Spleen (tissue), 7 donors: ENCODE results near the gene TSSC4.

Experiments
- POLR2A ChIP-seq, 3 donors: fragments of 450-650 bp; IDR thresholded peaks; one replicate each; pipeline ENCODE4 v1.5.1; 2017; ENCODE audit warnings: antibody characterized with exemption in 3 of 3, mild to moderate bottlenecking in 1 of 3
- POLR2AphosphoS5 ChIP-seq, 3 donors: sonication (generic); formaldehyde crosslinking; IDR thresholded peaks; one replicate each; pipeline ENCODE4 v1.5.1; 2017; ENCODE audit warnings: antibody characterized with exemption in 3 of 3
- TF ChIP-seq, protein P1 (sequence below), 11 experiments: fragments of 200-600 bp in 7 of 11; fragments of 450-650 bp in 4 of 11; sonication (generic) in 4 of 11; IDR thresholded peaks in 8 of 11; conservative IDR thresholded peaks in 3 of 11; 1 replicate in 7 of 11; 2 replicates in 4 of 11; pipeline versions ENCODE4 v1.4.0 to v1.8.0; 2016 to 2021; ENCODE audit warnings: antibody characterized with exemption in 11 of 11, inconsistent platforms in 4 of 11, mild to moderate bottlenecking in 1 of 11
- donor health status: DM: no; HTN: no; CAD: no; lungs with moderate emphysema.
- donor health status: DM: no; HTN: no; CAD: no.
- donor health status: DM: no; HTN: no; CAD: no.

DNA sequence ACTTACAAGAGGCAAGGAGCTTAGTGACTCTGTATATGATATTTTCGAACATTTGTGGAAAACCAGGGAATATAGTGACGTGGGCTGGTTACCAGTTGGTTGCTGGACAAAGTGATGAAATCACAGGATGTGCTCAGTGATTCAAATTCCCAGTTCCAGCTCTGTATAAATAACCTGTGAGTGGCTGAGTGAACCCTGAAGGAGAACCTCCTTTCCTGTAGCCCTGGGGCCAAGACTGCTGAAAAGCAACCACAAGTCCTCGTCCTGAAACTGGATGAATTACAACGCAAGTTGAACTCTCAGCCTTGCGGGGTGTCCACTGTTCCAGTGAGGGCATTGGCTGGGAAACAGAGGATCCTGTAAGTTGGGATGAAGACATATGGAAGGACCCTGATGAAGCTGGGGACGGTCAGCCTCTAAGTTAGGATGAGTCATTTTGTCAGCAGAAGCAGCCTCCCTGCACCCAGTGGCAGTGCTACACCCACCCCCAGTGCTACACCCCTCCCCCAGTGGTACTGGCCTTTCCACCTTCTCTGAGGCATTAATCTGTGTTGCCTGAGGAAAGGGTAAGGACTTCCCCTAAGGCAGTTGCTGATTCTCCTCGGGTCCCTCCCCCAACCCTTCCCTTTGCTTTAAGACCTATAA is 45.4 kb upstream of the TSSC4 start:
- TF ChIP-seq, protein P1, sequence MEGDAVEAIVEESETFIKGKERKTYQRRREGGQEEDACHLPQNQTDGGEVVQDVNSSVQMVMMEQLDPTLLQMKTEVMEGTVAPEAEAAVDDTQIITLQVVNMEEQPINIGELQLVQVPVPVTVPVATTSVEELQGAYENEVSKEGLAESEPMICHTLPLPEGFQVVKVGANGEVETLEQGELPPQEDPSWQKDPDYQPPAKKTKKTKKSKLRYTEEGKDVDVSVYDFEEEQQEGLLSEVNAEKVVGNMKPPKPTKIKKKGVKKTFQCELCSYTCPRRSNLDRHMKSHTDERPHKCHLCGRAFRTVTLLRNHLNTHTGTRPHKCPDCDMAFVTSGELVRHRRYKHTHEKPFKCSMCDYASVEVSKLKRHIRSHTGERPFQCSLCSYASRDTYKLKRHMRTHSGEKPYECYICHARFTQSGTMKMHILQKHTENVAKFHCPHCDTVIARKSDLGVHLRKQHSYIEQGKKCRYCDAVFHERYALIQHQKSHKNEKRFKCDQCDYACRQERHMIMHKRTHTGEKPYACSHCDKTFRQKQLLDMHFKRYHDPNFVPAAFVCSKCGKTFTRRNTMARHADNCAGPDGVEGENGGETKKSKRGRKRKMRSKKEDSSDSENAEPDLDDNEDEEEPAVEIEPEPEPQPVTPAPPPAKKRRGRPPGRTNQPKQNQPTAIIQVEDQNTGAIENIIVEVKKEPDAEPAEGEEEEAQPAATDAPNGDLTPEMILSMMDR (IDR thresholded peaks at IDR 0.05 in 8 of 11, conservative IDR thresholded peaks at IDR 0.05 in 3 of 11) = no peak
- TF ChIP-seq POLR2AphosphoS5 (IDR thresholded peaks at IDR 0.05) = no peak
- TF ChIP-seq POLR2A (IDR thresholded peaks at IDR 0.05) = no peak
